Measurements from ENCODE around the gene AAK1. TPM values are rescaled to one million over a fixed set of nuclear protein-coding genes. Genes with fewer than 3 reads are reported as not detected.

The AAK1 gene
- total and polyA plus RNA-seq, 2 experiments from 2014 or later: 39.0 to 52.4 TPM

- H3K79me2 ChIP-seq (replicated peaks; ENCODE audit: insufficient read depth): no peaks in the 10 kb centered on the region; the same call in 1 of the 2 replicates
- Mint-ChIP-seq H3K9me3 (0 out of 3 replicates have a peak, but pooled peaks cover 5% of the 10 kb centered on the region), H3K4me3 (peak overlapping the region; percentile 95), H3K27ac (peak overlapping the region; percentile 98), H3K36me3 (ENCODE audit: low read depth) (no peaks in the 10 kb centered on the region; the same call in 2 of the 3 replicates), H3K4me1 (peaks cover 29% of the 10 kb centered on the region), H3K27me3 (ENCODE audit: insufficient read depth, low read depth, poor library complexity) (peaks cover 11% of the 10 kb centered on the region)
- H3K4me1 ChIP-seq (ENCODE audit: insufficient read depth): peaks cover 26% of the 10 kb centered on the region
- H3K27ac ChIP-seq (ENCODE audit: low read depth): peak overlapping the region; percentile 86
- no peaks in the 10 kb centered on the region for H4K20me1 ChIP-seq (replicated peaks; ENCODE audit: insufficient read depth)
- H3K4me2 ChIP-seq: peak overlapping the region; percentile 80
- H3K9me2 ChIP-seq (ENCODE audit: insufficient read depth): peaks cover 7% of the 10 kb centered on the region; the same call in 1 of the 2 replicates
- H3K36me3 ChIP-seq (ENCODE audit: insufficient read depth): 0 out of 2 replicates have a peak, but pooled peaks cover 1% of the 10 kb centered on the region
- no peaks in the 10 kb centered on the region for H3K27me3 ChIP-seq (ENCODE audit: insufficient read depth)
- peak; percentile 5 for ATAC-seq
- H3K4me3 ChIP-seq: peak overlapping the region; percentile 62
- DNase-seq (ENCODE audit: low spot score): peak; percentile 24
- H2AFZ ChIP-seq: peak overlapping the region; percentile 28; the same call in 1 of the 2 replicates
- TF ChIP-seq, protein P1, sequence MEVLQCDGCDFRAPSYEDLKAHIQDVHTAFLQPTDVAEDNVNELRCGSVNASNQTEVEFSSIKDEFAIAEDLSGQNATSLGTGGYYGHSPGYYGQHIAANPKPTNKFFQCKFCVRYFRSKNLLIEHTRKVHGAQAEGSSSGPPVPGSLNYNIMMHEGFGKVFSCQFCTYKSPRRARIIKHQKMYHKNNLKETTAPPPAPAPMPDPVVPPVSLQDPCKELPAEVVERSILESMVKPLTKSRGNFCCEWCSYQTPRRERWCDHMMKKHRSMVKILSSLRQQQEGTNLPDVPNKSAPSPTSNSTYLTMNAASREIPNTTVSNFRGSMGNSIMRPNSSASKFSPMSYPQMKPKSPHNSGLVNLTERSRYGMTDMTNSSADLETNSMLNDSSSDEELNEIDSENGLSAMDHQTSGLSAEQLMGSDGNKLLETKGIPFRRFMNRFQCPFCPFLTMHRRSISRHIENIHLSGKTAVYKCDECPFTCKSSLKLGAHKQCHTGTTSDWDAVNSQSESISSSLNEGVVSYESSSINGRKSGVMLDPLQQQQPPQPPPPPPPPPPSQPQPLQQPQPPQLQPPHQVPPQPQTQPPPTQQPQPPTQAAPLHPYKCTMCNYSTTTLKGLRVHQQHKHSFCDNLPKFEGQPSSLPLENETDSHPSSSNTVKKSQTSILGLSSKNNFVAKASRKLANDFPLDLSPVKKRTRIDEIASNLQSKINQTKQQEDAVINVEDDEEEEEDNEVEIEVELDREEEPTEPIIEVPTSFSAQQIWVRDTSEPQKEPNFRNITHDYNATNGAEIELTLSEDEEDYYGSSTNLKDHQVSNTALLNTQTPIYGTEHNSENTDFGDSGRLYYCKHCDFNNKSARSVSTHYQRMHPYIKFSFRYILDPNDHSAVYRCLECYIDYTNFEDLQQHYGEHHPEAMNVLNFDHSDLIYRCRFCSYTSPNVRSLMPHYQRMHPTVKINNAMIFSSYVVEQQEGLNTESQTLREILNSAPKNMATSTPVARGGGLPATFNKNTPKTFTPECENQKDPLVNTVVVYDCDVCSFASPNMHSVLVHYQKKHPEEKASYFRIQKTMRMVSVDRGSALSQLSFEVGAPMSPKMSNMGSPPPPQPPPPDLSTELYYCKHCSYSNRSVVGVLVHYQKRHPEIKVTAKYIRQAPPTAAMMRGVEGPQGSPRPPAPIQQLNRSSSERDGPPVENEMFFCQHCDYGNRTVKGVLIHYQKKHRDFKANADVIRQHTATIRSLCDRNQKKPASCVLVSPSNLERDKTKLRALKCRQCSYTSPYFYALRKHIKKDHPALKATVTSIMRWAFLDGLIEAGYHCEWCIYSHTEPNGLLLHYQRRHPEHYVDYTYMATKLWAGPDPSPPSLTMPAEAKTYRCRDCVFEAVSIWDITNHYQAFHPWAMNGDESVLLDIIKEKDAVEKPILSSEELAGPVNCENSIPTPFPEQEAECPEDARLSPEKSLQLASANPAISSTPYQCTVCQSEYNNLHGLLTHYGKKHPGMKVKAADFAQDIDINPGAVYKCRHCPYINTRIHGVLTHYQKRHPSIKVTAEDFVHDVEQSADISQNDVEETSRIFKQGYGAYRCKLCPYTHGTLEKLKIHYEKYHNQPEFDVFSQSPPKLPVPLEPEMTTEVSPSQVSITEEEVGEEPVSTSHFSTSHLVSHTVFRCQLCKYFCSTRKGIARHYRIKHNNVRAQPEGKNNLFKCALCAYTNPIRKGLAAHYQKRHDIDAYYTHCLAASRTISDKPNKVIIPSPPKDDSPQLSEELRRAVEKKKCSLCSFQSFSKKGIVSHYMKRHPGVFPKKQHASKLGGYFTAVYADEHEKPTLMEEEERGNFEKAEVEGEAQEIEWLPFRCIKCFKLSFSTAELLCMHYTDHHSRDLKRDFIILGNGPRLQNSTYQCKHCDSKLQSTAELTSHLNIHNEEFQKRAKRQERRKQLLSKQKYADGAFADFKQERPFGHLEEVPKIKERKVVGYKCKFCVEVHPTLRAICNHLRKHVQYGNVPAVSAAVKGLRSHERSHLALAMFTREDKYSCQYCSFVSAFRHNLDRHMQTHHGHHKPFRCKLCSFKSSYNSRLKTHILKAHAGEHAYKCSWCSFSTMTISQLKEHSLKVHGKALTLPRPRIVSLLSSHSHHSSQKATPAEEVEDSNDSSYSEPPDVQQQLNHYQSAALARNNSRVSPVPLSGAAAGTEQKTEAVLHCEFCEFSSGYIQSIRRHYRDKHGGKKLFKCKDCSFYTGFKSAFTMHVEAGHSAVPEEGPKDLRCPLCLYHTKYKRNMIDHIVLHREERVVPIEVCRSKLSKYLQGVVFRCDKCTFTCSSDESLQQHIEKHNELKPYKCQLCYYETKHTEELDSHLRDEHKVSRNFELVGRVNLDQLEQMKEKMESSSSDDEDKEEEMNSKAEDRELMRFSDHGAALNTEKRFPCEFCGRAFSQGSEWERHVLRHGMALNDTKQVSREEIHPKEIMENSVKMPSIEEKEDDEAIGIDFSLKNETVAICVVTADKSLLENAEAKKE (CRISPR knock-in tag; IDR thresholded peaks at IDR 0.05): no peak
- no peak for TF ChIP-seq CTCF (conservative IDR thresholded peaks at IDR 0.05; ENCODE audit: low read depth in 2 of 2)
- no peak for TF ChIP-seq JUNB (IDR thresholded peaks at IDR 0.05; ENCODE audit: unreplicated experiment)
- no peak for TF ChIP-seq POLR2AphosphoS5 (IDR thresholded peaks at IDR 0.05; ENCODE audit: low read depth)
- no peak for TF ChIP-seq NANOG (IDR thresholded peaks at IDR 0.05; ENCODE audit: borderline replicate concordance)
- no peak for TF ChIP-seq CREB1 (CRISPR knock-in tag; IDR thresholded peaks at IDR 0.05; ENCODE audit: low read depth)
- no peak for TF ChIP-seq STAT1 (IDR thresholded peaks at IDR 0.05; ENCODE audit: unreplicated experiment)
- TF ChIP-seq, protein P2, sequence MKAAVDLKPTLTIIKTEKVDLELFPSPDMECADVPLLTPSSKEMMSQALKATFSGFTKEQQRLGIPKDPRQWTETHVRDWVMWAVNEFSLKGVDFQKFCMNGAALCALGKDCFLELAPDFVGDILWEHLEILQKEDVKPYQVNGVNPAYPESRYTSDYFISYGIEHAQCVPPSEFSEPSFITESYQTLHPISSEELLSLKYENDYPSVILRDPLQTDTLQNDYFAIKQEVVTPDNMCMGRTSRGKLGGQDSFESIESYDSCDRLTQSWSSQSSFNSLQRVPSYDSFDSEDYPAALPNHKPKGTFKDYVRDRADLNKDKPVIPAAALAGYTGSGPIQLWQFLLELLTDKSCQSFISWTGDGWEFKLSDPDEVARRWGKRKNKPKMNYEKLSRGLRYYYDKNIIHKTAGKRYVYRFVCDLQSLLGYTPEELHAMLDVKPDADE (IDR thresholded peaks at IDR 0.05): no peak
- TF ChIP-seq ZNF331 (CRISPR knock-in tag; IDR thresholded peaks at IDR 0.05; ENCODE audit: low read depth): no peak
- peaks cover 5% of the 10 kb centered on the region for H3F3A ChIP-seq (replicated peaks; ENCODE audit: low read depth)
Measured at GRCh38 chr2:69436596-69436937, 207.0 kb downstream of the AAK1 start.

Measured in GM23338 (cell line).